Measurements from ENCODE around the gene NOX5. TPM values are rescaled to one million over a fixed set of nuclear protein-coding genes. Genes with fewer than 3 reads are reported as not detected.
"Not testable (repeated sequence)": the region's sequence is repeated elsewhere in the genome, so short reads cannot be mapped to it uniquely, and the experiment has no call there.

NOX5 gene
- total and polyA plus RNA-seq, 8 donors: under 0.01 to 0.92 (median 0.18) TPM; not detected in 2

DNA sequence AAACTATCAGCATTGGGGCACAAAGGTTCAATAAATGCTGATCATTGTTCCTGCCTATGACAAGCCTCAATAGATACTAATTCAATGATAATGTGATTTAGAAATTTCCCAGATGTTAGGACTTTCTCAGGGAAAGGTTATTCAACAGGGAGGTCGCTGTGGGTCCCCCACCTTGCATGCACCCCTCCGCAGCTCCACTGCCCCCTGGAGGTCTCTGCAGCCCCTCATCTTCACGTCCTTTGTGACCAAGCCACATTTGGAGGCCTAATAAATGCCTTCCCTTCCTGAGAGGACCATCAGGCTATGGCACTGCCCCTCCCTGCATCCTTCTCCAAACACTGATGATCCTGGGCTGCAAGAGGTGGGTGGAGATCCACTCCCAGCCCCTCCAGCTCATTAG, 50.2 kb downstream of the NOX5 start:
- 72 to 90% (median 74%) methylated on average over 3 of the region's 3 CpGs for WGBS, 5 donors
- TF ChIP-seq, protein P1, sequence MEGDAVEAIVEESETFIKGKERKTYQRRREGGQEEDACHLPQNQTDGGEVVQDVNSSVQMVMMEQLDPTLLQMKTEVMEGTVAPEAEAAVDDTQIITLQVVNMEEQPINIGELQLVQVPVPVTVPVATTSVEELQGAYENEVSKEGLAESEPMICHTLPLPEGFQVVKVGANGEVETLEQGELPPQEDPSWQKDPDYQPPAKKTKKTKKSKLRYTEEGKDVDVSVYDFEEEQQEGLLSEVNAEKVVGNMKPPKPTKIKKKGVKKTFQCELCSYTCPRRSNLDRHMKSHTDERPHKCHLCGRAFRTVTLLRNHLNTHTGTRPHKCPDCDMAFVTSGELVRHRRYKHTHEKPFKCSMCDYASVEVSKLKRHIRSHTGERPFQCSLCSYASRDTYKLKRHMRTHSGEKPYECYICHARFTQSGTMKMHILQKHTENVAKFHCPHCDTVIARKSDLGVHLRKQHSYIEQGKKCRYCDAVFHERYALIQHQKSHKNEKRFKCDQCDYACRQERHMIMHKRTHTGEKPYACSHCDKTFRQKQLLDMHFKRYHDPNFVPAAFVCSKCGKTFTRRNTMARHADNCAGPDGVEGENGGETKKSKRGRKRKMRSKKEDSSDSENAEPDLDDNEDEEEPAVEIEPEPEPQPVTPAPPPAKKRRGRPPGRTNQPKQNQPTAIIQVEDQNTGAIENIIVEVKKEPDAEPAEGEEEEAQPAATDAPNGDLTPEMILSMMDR (IDR thresholded peaks at IDR 0.05): no peak
- TF ChIP-seq POLR2AphosphoS5 (IDR thresholded peaks at IDR 0.05) (no peak), POLR2A (IDR thresholded peaks at IDR 0.05) (no peak), EP300 (IDR thresholded peaks at IDR 0.05) (no peak)
- H3K36me3 ChIP-seq: no peaks in the 10 kb centered on the region
- H3K27ac ChIP-seq: no peak overlapping the region
- peaks cover 0 to 12% (median 0%) of the 10 kb centered on the region in 4 donors for H3K4me1 ChIP-seq
- intact Hi-C loops (cut with DNase I; ENCODE audit: low total_unique reads): no loop called here
- no peaks in the 10 kb centered on the region for H3K9me3 ChIP-seq
- no peak overlapping the region for H3K4me3 ChIP-seq
- H3K27me3 ChIP-seq: no peaks in the 10 kb centered on the region
- DNase-seq: no peak

DNA sequence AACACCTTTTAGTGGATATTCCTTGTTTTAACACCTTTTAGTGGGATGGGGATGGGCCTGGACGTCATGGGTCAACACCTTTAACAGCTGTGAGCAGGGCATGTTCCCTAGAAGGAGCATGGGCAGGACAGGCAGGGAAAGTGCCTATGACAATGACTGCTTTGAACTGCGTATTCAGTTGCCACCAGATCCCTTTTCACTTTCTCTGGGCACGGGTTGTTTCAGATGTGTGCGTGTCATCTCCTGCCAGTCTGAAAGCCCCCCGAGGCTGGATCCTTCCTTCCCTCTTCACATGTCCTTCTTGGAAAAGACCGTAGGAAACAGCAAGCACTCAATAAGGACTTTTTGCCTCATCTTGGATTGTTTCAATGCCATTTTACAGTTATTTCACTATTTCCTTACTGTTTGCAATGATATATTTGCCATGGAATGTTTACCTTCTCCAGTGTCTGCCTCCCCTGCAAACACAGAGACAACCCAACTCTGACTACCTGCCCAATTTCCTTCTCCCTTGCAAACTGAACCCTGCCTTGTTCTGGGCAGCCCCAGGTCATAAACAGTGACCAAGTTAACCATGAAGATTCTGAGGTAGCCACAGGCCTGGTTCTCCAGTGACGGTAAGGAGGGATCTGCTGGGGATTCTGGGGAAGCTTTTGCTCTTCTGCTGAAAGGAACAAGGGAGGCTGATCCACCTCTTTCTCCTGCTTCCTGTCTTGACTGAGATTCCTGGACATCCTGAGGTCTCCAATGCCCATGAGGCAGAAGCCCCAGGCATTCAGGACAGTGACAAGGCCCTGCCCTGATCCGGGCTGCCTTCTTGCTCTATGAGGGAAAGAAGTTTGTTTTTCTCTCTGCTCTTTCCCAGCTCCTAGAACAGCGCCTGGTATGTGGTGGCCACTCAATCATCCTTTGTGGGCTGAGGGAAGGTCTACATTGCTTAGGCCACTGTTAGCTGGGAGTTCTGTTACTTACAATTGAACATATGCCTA, 51.8 kb downstream of the NOX5 start:
- intact Hi-C loops (cut with DNase I; ENCODE audit: low total_unique reads): no loop called here

DNA sequence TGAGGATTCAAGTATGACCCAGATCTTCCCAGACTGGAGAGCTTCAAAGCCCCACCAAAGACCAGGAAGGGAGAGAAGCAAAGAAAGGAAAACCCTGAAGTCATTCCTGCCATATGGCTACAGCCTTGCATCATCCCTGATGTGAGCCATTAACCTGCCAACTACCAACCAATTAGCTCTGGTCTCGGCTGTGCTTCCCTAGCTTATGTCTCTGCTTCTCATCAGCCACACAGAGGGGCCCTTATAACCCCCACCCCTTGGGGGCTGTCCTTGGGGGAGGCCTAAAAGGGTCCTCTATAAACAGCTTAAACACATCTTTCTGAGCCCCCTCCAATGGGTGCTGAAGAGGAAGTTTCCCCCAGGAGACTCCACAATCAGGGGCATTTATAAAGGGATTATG, 52.8 kb downstream of the NOX5 start:
- TF ChIP-seq POLR2A (IDR thresholded peaks at IDR 0.05) (no peak), POLR2AphosphoS5 (IDR thresholded peaks at IDR 0.05) (no peak), EP300 (IDR thresholded peaks at IDR 0.05) (no peak)
- TF ChIP-seq, protein P1 (IDR thresholded peaks at IDR 0.05): no peak

More for the DNA sequence above, 51.8 kb downstream of the NOX5 start:
- Histone ChIP-seq H3K27ac (no peak overlapping the region), H3K36me3 (no peaks in the 10 kb centered on the region), H3K4me1 (no peaks in the 10 kb centered on the region), H3K4me3 (no peak overlapping the region), H3K9me3 (no peaks in the 10 kb centered on the region), H3K27me3 (peaks cover 0 to 7% (median 0%) of the 10 kb centered on the region in 3 donors)
- DNase-seq: no peak
- no peak for TF ChIP-seq EP300 (IDR thresholded peaks at IDR 0.05)
- no peak for TF ChIP-seq POLR2AphosphoS5 (IDR thresholded peaks at IDR 0.05)
- TF ChIP-seq, protein P1 (IDR thresholded peaks at IDR 0.05): no peak
- TF ChIP-seq POLR2A (IDR thresholded peaks at IDR 0.05): no peak
- WGBS, 5 donors: 84 to 90% (median 86%) methylated on average over 9 of the region's 9 CpGs

DNA sequence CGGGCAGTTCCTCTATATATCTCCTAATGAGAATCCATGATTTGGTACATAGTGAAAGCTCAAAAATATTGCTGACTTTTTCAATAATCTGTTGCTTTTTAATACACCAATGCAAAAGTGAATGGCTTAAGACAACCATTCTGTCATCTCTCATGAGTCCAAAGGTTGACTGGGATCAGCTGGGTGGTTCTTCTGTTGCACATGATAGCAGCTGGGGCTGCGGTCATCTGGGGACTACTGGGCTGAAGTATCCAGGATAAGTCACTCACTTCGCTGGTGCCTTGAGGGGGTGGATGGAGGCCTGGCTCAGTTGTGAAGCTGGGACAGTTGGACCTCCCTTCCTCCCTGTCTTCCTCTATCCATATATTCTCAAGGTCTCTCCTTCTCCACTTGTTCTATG, 53.7 kb downstream of the NOX5 start:
- intact Hi-C loops (cut with DNase I; ENCODE audit: low total_unique reads): no loop called here

More for the DNA sequence above, 52.8 kb downstream of the NOX5 start:
- 85 to 94% (median 92%) methylated on average over 1 of the region's 1 CpG for WGBS, 5 donors
- intact Hi-C loops (cut with DNase I; ENCODE audit: low total_unique reads): no loop called here
- no peak overlapping the region for H3K27ac ChIP-seq
- H3K27me3 ChIP-seq: peaks cover 0 to 10% (median 0%) of the 10 kb centered on the region in 3 donors
- DNase-seq: no peak
- no peaks in the 10 kb centered on the region for H3K36me3 ChIP-seq
- H3K4me1 ChIP-seq: no peaks in the 10 kb centered on the region
- no peak overlapping the region for H3K4me3 ChIP-seq
- H3K9me3 ChIP-seq: no peaks in the 10 kb centered on the region

DNA sequence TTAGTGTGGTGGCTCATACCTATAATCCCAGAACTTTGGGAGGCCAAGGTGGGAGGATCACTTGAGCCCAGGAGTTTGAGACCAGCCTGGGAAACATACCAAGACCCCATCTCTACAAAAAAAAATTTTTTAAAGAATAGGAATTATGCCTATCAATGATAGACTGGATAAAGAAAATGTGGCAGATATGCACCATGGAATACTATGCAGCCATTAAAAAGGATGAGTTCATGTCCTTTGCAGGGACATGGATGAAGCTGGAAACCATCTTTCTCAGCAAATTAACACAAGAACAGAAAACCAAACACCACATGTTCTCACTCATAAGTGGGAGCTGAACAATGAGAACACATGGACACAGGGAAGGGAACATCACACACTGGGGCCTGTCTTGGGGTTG, 54.8 kb downstream of the NOX5 start:
- peaks cover 0 to 16% (median 0%) of the 10 kb centered on the region in 3 donors for H3K27me3 ChIP-seq
- H3K36me3 ChIP-seq; H3K9me3 ChIP-seq; H3K27ac ChIP-seq; DNase-seq; H3K4me1 ChIP-seq; intact Hi-C loops (cut with DNase I; ENCODE audit: low total_unique reads); H3K4me3 ChIP-seq: not testable (repeated sequence)

More for the DNA sequence above, 53.7 kb downstream of the NOX5 start:
- Histone ChIP-seq H3K4me3 (no peak overlapping the region), H3K4me1 (no peaks in the 10 kb centered on the region), H3K27me3 (peaks cover 0 to 10% (median 0%) of the 10 kb centered on the region in 3 donors), H3K27ac (no peak overlapping the region), H3K9me3 (no peaks in the 10 kb centered on the region), H3K36me3 (no peaks in the 10 kb centered on the region)
- WGBS, 5 donors: 86 to 100% (median 95%) methylated on average over 3 of the region's 3 CpGs
- no peak for DNase-seq
- TF ChIP-seq, protein P1 (IDR thresholded peaks at IDR 0.05): no peak
- TF ChIP-seq EP300 (IDR thresholded peaks at IDR 0.05) (no peak), POLR2A (IDR thresholded peaks at IDR 0.05) (no peak), POLR2AphosphoS5 (IDR thresholded peaks at IDR 0.05) (no peak)

Measured in stomach (tissue), 9 donors.